ENCODE data around the gene TEKT5. TPM values are rescaled to one million over a fixed set of nuclear protein-coding genes. Genes with fewer than 3 reads are reported as not detected.
A peak's percentile ranks its signal among the peaks of the same experiment; 100 is the strongest.

Gene TEKT5
- total and polyA plus RNA-seq, 9 of the 15 experiments (the other 6 are each of a cell fraction or from before 2014, with no cell fraction given), result 0.10 to 0.19 TPM; not detected in 7

- Histone ChIP-seq H3K4me2 (ENCODE audit: insufficient read depth, low read length) (no peak overlapping the region), H2AFZ (ENCODE audit: low read depth, low read length) (no peak overlapping the region), H3K9me3 (replicated peaks; ENCODE audit: control insufficient read depth, insufficient read depth, low read depth, low read length) (no peaks in the 10 kb centered on the region), H3K4me3 (no peak overlapping the region), H3K36me3 (ENCODE audit: control insufficient read depth, insufficient read depth, low read length) (no peaks in the 10 kb centered on the region), H3K27me3 (ENCODE audit: control insufficient read depth in 2 of 2, insufficient read depth in 2 of 2, low read length in 2 of 2) (peaks cover 33 to 60% of the 10 kb centered on the region in 2 experiments; a peak in 4 of 5 replicates), H3K4me1 (replicated peaks in 1 of 2; ENCODE audit: control insufficient read depth in 2 of 2, insufficient read depth in 2 of 2, low read length in 2 of 2) (no peaks in the 10 kb centered on the region; a peak in 1 of 5 replicates), H4K20me1 (replicated peaks; ENCODE audit: control insufficient read depth, insufficient read depth, low read length) (no peaks in the 10 kb centered on the region; the same call in 1 of the 2 replicates), H3K27ac (ENCODE audit: extremely low read depth, low read depth, low read length) (no peak overlapping the region), H3K79me2 (ENCODE audit: control insufficient read depth, insufficient read depth, low read length) (no peaks in the 10 kb centered on the region), H3K9me1 (ENCODE audit: control insufficient read depth, insufficient read depth, low read length) (no peaks in the 10 kb centered on the region), H3K9ac (ENCODE audit: insufficient read depth in 1 of 2, low read depth in 2 of 2, low read length in 2 of 2) (no peak overlapping the region)
- intact Hi-C loops (cut with micrococcal nuclease), result no loop called here
- CTCF ChIA-PET (ENCODE audit: low intra/inter-chr PET ratio), result no interaction called here
- 0% methylated on average over 7 of the region's 7 CpGs for WGBS (ENCODE audit: insufficient coverage, low coverage, missing lambda C conversion rate)
- TF ChIP-seq MAX (CRISPR knock-in tag; IDR thresholded peaks at IDR 0.05), result no peak
- no peak for TF ChIP-seq ZNF395 (CRISPR knock-in tag; IDR thresholded peaks at IDR 0.05)
- 0 out of 2 replicates have a peak, but pooled peaks have one; percentile 20 for TF ChIP-seq ATF3 (IDR thresholded peaks at IDR 0.05)
- no peak for TF ChIP-seq ATF3 (CRISPR knock-in tag; conservative IDR thresholded peaks at IDR 0.05)
- no peak for TF ChIP-seq ZNF263 (CRISPR knock-in tag; IDR thresholded peaks at IDR 0.05; ENCODE audit: borderline replicate concordance)
- POLR2A ChIA-PET, result interaction anchor here (0.7 to 2.0 kb wide), 2 partner anchors 8 to 10 kb away, joined by 3 to 5 read pairs; no protein-coding TSS in a partner anchor
- ATAC-seq, result no peak
- no TSS peak for BruUV-seq (replicated peaks)
- in situ Hi-C loops (cut with MboI), result no loop called here
- no peak for FAIRE-seq
- DNase-seq (ENCODE audit: extremely low read depth in 1 of 4, low spot score in 3 of 4), result no peak
These were observed 9.0 kb downstream of the TEKT5 start for GRCh38 chr16:10685709-10686108.
